Uterus (tissue), 2 donors: ENCODE data around the gene CTIF.

ENCODE experiments used
- POLR2A ChIP-seq, 2 donors: fragments of 450-650 bp; IDR thresholded peaks; one replicate each; pipeline ENCODE4 v1.6.1; 2016; ENCODE audit warnings: antibody characterized with exemption in 2 of 2, mild to moderate bottlenecking in 1 of 2, moderate library complexity in 1 of 2
- TF ChIP-seq, protein P1 (sequence below), 4 experiments: fragments of 200-600 bp in 2 of 4; fragments of 450-650 bp in 2 of 4; sonication (generic) in 2 of 4; IDR thresholded peaks; one replicate each; pipeline ENCODE4 v1.5.1; 2016 to 2019; ENCODE audit warnings: antibody characterized with exemption in 4 of 4, mild to moderate bottlenecking in 2 of 4, moderate library complexity in 1 of 4

DNA sequence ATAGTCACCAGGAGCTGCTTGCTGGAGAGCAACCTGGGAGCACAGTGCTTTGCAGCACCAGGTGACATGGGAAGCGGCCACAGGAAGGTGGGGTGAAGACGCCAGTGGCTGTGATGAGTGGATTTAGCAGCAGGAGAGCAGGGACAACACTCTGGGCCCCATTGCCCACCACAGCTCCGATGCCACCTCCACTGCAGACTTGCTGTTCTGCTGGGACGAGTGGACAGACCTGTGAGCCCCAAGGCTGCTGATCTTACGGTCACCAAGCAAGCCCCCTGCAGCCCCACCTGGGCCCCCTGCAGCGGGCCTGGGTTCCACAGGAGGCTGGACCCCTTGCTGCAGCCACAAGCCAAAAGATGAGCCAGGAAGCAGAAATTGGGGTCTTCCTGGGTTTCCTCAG, 73.7 kb downstream of the CTIF start:
- no peak for TF ChIP-seq POLR2A (IDR thresholded peaks at IDR 0.05)
- TF ChIP-seq, protein P1, sequence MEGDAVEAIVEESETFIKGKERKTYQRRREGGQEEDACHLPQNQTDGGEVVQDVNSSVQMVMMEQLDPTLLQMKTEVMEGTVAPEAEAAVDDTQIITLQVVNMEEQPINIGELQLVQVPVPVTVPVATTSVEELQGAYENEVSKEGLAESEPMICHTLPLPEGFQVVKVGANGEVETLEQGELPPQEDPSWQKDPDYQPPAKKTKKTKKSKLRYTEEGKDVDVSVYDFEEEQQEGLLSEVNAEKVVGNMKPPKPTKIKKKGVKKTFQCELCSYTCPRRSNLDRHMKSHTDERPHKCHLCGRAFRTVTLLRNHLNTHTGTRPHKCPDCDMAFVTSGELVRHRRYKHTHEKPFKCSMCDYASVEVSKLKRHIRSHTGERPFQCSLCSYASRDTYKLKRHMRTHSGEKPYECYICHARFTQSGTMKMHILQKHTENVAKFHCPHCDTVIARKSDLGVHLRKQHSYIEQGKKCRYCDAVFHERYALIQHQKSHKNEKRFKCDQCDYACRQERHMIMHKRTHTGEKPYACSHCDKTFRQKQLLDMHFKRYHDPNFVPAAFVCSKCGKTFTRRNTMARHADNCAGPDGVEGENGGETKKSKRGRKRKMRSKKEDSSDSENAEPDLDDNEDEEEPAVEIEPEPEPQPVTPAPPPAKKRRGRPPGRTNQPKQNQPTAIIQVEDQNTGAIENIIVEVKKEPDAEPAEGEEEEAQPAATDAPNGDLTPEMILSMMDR (IDR thresholded peaks at IDR 0.05) = no peak
